PC-3 (cell line): ENCODE data around the gene C8B. TPM values are rescaled to one million over a fixed set of nuclear protein-coding genes. Genes with fewer than 3 reads are reported as not detected.

Source experiments
- ATAC-seq: fragments of 200-7000 bp; cut with Tn5 transposase; 2 replicates; pipeline ENCODE4 v1.9.1; 2020; ENCODE audit warnings: mild to moderate bottlenecking, moderate library complexity
- BruUV-seq: library from RNA; stranded (reverse); fragments of 400-500 nt; replicated peaks from 2 replicates; lab custom pipeline; 2021; lab: Mats Ljungman, UMichigan
- CTCF ChIA-PET: fragments of 300-600 bp; sonication (Branson Sonifier 250); formaldehyde crosslinking; loops from one replicate; lab custom pipeline; 2022; ENCODE audit warnings: antibody characterized with exemption; lab: Charles Lee
- POLR2A ChIA-PET: fragments of 300-600 bp; sonication (Branson Sonifier 250); formaldehyde crosslinking; loops from one replicate; lab custom pipeline; 2022; ENCODE audit warnings: antibody characterized with exemption; ENCODE audit not compliant: unreplicated experiment; lab: Charles Lee
- DNase-seq: peaks from one replicate; pipeline ENCODE4 v3.0.0-alpha.2; 2015
- H2AFZ ChIP-seq: fragments of 300-600 bp; sonication (generic); 2 replicates; pipeline ENCODE4 v1.6.0; 2016; ENCODE audit warnings: antibody characterized with exemption, low read length
- H3F3A ChIP-seq: fragments of 300-600 bp; sonication (generic); one replicate; pipeline ENCODE4 v1.6.0; 2017; ENCODE audit warnings: antibody characterized with exemption, low read length, control low read depth, mild to moderate bottlenecking; ENCODE audit not compliant: unreplicated experiment
- H3K27ac ChIP-seq: fragments of 300-600 bp; sonication (generic); 2 replicates; pipeline ENCODE4 v1.5.1; 2016; ENCODE audit warnings: mild to moderate bottlenecking, low read length
- H3K27me3 ChIP-seq: fragments of 300-600 bp; sonication (generic); 2 replicates; pipeline ENCODE4 v1.6.1; 2016; ENCODE audit warnings: low read length, mixed read lengths
- H3K36me3 ChIP-seq: fragments of 300-600 bp; sonication (generic); 2 replicates; pipeline ENCODE4 v1.6.1; 2016; ENCODE audit warnings: low read depth, mixed run types, low read length, mixed read lengths
- H3K4me1 ChIP-seq: fragments of 300-600 bp; sonication (generic); 2 replicates; pipeline ENCODE4 v1.5.1; 2016; ENCODE audit warnings: low read length; ENCODE audit not compliant: insufficient read depth
- H3K4me2 ChIP-seq: fragments of 300-600 bp; sonication (generic); 2 replicates; pipeline ENCODE4 v1.6.0; 2016; ENCODE audit warnings: low read length
- H3K4me3 ChIP-seq: fragments of 300-600 bp; sonication (generic); 2 replicates; pipeline ENCODE4 v1.5.1; 2016; ENCODE audit warnings: mild to moderate bottlenecking, low read length, mixed read lengths
- H3K79me2 ChIP-seq: fragments of 300-600 bp; sonication (generic); 2 replicates; pipeline ENCODE4 v1.6.1; 2017; ENCODE audit warnings: low read length, mixed read lengths
- H3K9ac ChIP-seq: fragments of 300-600 bp; sonication (generic); 2 replicates; pipeline ENCODE4 v1.6.0; 2016; ENCODE audit warnings: mild to moderate bottlenecking, low read length
- H3K9me2 ChIP-seq: fragments of 300-600 bp; sonication (generic); replicated peaks from 2 replicates; pipeline ENCODE4 v1.6.1; 2016; ENCODE audit warnings: mixed run types, low read length, mixed read lengths
- H3K9me3 ChIP-seq: fragments of 300-600 bp; sonication (generic); 2 replicates; pipeline ENCODE4 v1.6.1; 2016; ENCODE audit warnings: low read length, mixed read lengths
- H4K20me1 ChIP-seq: fragments of 300-600 bp; sonication (generic); 2 replicates; pipeline ENCODE4 v1.6.1; 2016; ENCODE audit warnings: low read length, mixed read lengths
- CTCF ChIP-seq: fragments of 300-600 bp; sonication (generic); conservative IDR thresholded peaks from 2 replicates; pipeline ENCODE4 v1.5.1; 2017; ENCODE audit warnings: antibody characterized with exemption, low read depth, mild to moderate bottlenecking, low read length
- EZH2 ChIP-seq: fragments of 300-600 bp; sonication (generic); IDR thresholded peaks from one replicate; pipeline ENCODE4 v1.6.1; 2017; ENCODE audit warnings: antibody characterized with exemption, mild to moderate bottlenecking, low read length; ENCODE audit not compliant: unreplicated experiment
- EZH2phosphoT487 ChIP-seq: fragments of 300-600 bp; sonication (generic); IDR thresholded peaks from 2 replicates; pipeline ENCODE4 v1.6.1; 2018; ENCODE audit warnings: mild to moderate bottlenecking, antibody characterized with exemption, low read length, borderline replicate concordance
- intact Hi-C: fragments of 100-400 bp; cut with micrococcal nuclease; formaldehyde crosslinking; loops from 2 replicates; pipeline ENCODE4 v1.9.0; 2023
- total RNA-seq: library from RNA; depleted of rRNA; stranded (reverse); fragments of >200 nt; gene quantifications from 2 replicates; pipeline ENCODE4 v1.2.3, GENCODE V29; 2014

C8B gene
- total RNA-seq, 1 experiment from 2014 or later = not detected

GRCh38 chr1:56938646-56939045, 27.2 kb downstream of the C8B start:
- CTCF ChIA-PET = no interaction called here
- no peak overlapping the region for H3K9ac ChIP-seq

GRCh38 chr1:56934430-56935060, 31.3 kb downstream of the C8B start:
- Histone ChIP-seq H3K9me2 (no peaks in the 10 kb centered on the region), H3K9me3 (no peaks in the 10 kb centered on the region), H3K4me1 (no peaks in the 10 kb centered on the region), H3K36me3 (no peaks in the 10 kb centered on the region), H3K4me3 (no peak overlapping the region), H4K20me1 (no peaks in the 10 kb centered on the region), H3K27me3 (peaks cover 8% of the 10 kb centered on the region), H2AFZ (no peak overlapping the region), H3K79me2 (no peaks in the 10 kb centered on the region), H3K27ac (no peak overlapping the region), H3F3A (no peaks in the 10 kb centered on the region), H3K4me2 (no peak overlapping the region), H3K9ac (no peak overlapping the region)
- ATAC-seq = no peak
- DNase-seq = no peak
- CTCF ChIA-PET = no interaction called here
- POLR2A ChIA-PET = no interaction called here
- no TSS peak for BruUV-seq
- TF ChIP-seq EZH2phosphoT487 (no peak), EZH2 (no peak), CTCF (no peak)
- intact Hi-C loops = no loop called here

More at GRCh38 chr1:56938646-56939045, 27.2 kb downstream of the C8B start:
- no peak overlapping the region for H3K27ac ChIP-seq
- H4K20me1 ChIP-seq = no peaks in the 10 kb centered on the region
- H3K9me2 ChIP-seq = no peaks in the 10 kb centered on the region
- peaks cover 8% of the 10 kb centered on the region for H3K27me3 ChIP-seq
- H3K79me2 ChIP-seq = no peaks in the 10 kb centered on the region
- no peaks in the 10 kb centered on the region for H3K36me3 ChIP-seq
- H2AFZ ChIP-seq = no peak overlapping the region
- no peaks in the 10 kb centered on the region for H3K9me3 ChIP-seq
- H3K4me3 ChIP-seq = no peak overlapping the region
- POLR2A ChIA-PET = no interaction called here
- no peak overlapping the region for H3K4me2 ChIP-seq
- intact Hi-C loops = no loop called here
- no peaks in the 10 kb centered on the region for H3F3A ChIP-seq
- H3K4me1 ChIP-seq = no peaks in the 10 kb centered on the region
- DNase-seq (no peak), ATAC-seq (no peak)
- TF ChIP-seq EZH2phosphoT487 = no peak
- BruUV-seq = no TSS peak

GRCh38 chr1:56933606-56934005, 32.2 kb downstream of the C8B start:
- POLR2A ChIA-PET = no interaction called here
- TF ChIP-seq CTCF (no peak), EZH2 (no peak), EZH2phosphoT487 (no peak)
- BruUV-seq = no TSS peak
- no peak for DNase-seq
- H3K4me1 ChIP-seq = no peaks in the 10 kb centered on the region
- no peak for ATAC-seq
- no peak overlapping the region for H3K27ac ChIP-seq
- no peaks in the 10 kb centered on the region for H3K9me3 ChIP-seq
- H2AFZ ChIP-seq = no peak overlapping the region
- no peaks in the 10 kb centered on the region for H3F3A ChIP-seq
- intact Hi-C loops = no loop called here
- no peak overlapping the region for H3K4me2 ChIP-seq
- peaks cover 3% of the 10 kb centered on the region; the same call in 1 of the 2 replicates for H3K27me3 ChIP-seq
- no peaks in the 10 kb centered on the region for H3K9me2 ChIP-seq
- no peaks in the 10 kb centered on the region for H3K79me2 ChIP-seq
- H3K9ac ChIP-seq = no peak overlapping the region
- H3K36me3 ChIP-seq = no peaks in the 10 kb centered on the region
- no peak overlapping the region for H3K4me3 ChIP-seq
- CTCF ChIA-PET = no interaction called here
- H4K20me1 ChIP-seq = no peaks in the 10 kb centered on the region
